C4-2B (cell line): ENCODE measurements around the gene DOCK3.

Source experiments
- CTCF ChIP-seq: fragments of 450-650 bp; conservative IDR thresholded peaks from 2 replicates; pipeline ENCODE4 v1.5.1; 2017; ENCODE audit warnings: mild to moderate bottlenecking
- ZFX ChIP-seq: fragments of 450-650 bp; IDR thresholded peaks from 2 replicates; pipeline ENCODE4 v1.6.1; 2017

GRCh38 chr3:50657407-50657806, 17.3 kb upstream of the DOCK3 start:
- TF ChIP-seq CTCF (no peak), ZFX (no peak)
